Kidney (tissue), 14 donors: Measurements from ENCODE around the gene MAP6. TPM values are rescaled to one million over a fixed set of nuclear protein-coding genes. Genes with fewer than 3 reads are reported as not detected.
A peak's percentile ranks its signal among the peaks of the same experiment; 100 is the strongest.

Source experiments
- DNase-seq, 5 donors: peaks; one replicate each; pipeline ENCODE4 v3.0.0-alpha.2; 2013 to 2020
- FAIRE-seq: peaks from 2 replicates; lab custom pipeline; 2012; peaks lifted over from hg19 to GRCh38; lab: Jason Lieb, UNC
- H3K27ac ChIP-seq, 2 donors: one replicate each; pipeline ENCODE4 v1.7.0; 2013; ENCODE audit warnings: low read depth in 2 of 2, low read length in 2 of 2, inconsistent platforms in 1 of 2
- H3K27me3 ChIP-seq: one replicate; pipeline ENCODE4 v1.7.1; 2013; ENCODE audit warnings: low read length, inconsistent platforms; ENCODE audit not compliant: control insufficient read depth, insufficient read depth
- H3K36me3 ChIP-seq, 3 donors: one replicate each; pipeline versions ENCODE4 v1.7.0 to v1.7.1; 2013; ENCODE audit warnings: low read length in 3 of 3, control low read depth in 1 of 3, inconsistent platforms in 1 of 3; ENCODE audit not compliant: insufficient read depth in 3 of 3, control insufficient read depth in 2 of 3
- H3K4me1 ChIP-seq, 3 donors: one replicate each; pipeline versions ENCODE4 v1.7.0 to v1.7.1; 2013; ENCODE audit warnings: low read length in 3 of 3, inconsistent platforms in 1 of 3, low read depth in 1 of 3; ENCODE audit not compliant: control insufficient read depth in 2 of 3, insufficient read depth in 2 of 3
- H3K4me3 ChIP-seq, 3 donors: one replicate each; pipeline versions ENCODE4 v1.7.0 to v1.8.1; 2013; ENCODE audit warnings: low read length in 3 of 3, control low read depth in 1 of 3, inconsistent platforms in 1 of 3
- H3K9ac ChIP-seq, 3 donors: one replicate each; pipeline versions ENCODE4 v1.7.0 to v1.7.1; 2013; ENCODE audit warnings: low read length in 3 of 3, control low read depth in 1 of 3, inconsistent platforms in 1 of 3
- H3K9me3 ChIP-seq, 3 donors: one replicate each; pipeline versions ENCODE4 v1.7.0 to v1.7.1; 2013; ENCODE audit warnings: low read length in 3 of 3, control low read depth in 1 of 3, inconsistent platforms in 1 of 3; ENCODE audit not compliant: control insufficient read depth in 2 of 3, insufficient read depth in 1 of 3
- CTCF ChIP-seq: IDR thresholded peaks from 3 replicates; pipeline ENCODE4 v1.5.1; 2012; ENCODE audit warnings: mild to moderate bottlenecking, moderate library complexity, borderline replicate concordance; ENCODE audit not compliant: insufficient read depth; ENCODE audit errors: extremely low read depth
- intact Hi-C: fragments of 100-400 bp; cut with DNase I; formaldehyde crosslinking; loops from one replicate; pipeline ENCODE4 v1.11.1; 2022
- polyA plus RNA-seq: library from polyadenylated mRNA; stranded (reverse); fragments of 350-450 nt; fragmentation: Illumina TruSeq; extraction: RNeasy Lipid Tissue Mini Kit (QIAGEN cat#74804); gene quantifications from one replicate; pipeline ENCODE4 v1.2.3, GENCODE V29; 2014; ENCODE audit warnings: low read depth, low replicate concordance; ENCODE audit not compliant: insufficient read depth
- total RNA-seq: library from RNA; stranded (reverse); fragmentation: NEBNext Ultra II Directional; extraction: Animal tissue kit (Norgen Biotek cat#: 25700); gene quantifications from one replicate; pipeline ENCODE4 v1.2.1, GENCODE V29; 2021
- donor health status: control.
- donor health status: control.
- donor health status: control.
- donor health status: control.
- donor health status: control.
- donor health status: DM: yes; HTN: yes; CAD: no.
- donor health status: Normal renal cell carcinoma (clear cell type).

The MAP6 gene
- total and polyA plus RNA-seq, 2 donors from 2014 or later, result 7.7 to 21.3 TPM

- Histone ChIP-seq H3K4me1 (peaks cover 0 to 27% (median 20%) of the 10 kb centered on the region in 3 donors), H3K27me3 (no peaks in the 10 kb centered on the region), H3K27ac (peak overlapping the region; percentile 54 to 94), H3K9me3 (no peaks in the 10 kb centered on the region), H3K36me3 (peaks cover 0 to 5% (median 0%) of the 10 kb centered on the region in 3 donors), H3K9ac (peak overlapping the region in 2 of 3 donors; percentile 1 to 49), H3K4me3 (peak overlapping the region in 2 of 3 donors; percentile 1 to 42)
- intact Hi-C loops, result no loop called here
- DNase-seq (peak in 3 of 5 donors; percentile 67 to 94 (median 76)), FAIRE-seq (no peak)
- no peak for TF ChIP-seq CTCF
Measured at GRCh38 chr11:75558939-75559843, 109.6 kb downstream of the MAP6 start.

- intact Hi-C loops, result no loop called here
- TF ChIP-seq CTCF, result no peak
- peak in 2 of 5 donors; percentile 83 to 89 for DNase-seq
- Histone ChIP-seq H3K27me3 (no peaks in the 10 kb centered on the region), H3K4me1 (peaks cover 0 to 22% (median 15%) of the 10 kb centered on the region in 3 donors), H3K27ac (peak overlapping the region; percentile 54 to 94), H3K9me3 (no peaks in the 10 kb centered on the region), H3K36me3 (peaks cover 0 to 3% (median 0%) of the 10 kb centered on the region in 3 donors), H3K9ac (no peak overlapping the region), H3K4me3 (no peak overlapping the region)
- no peak for FAIRE-seq
Measured at GRCh38 chr11:75557666-75558494, 111.0 kb downstream of the MAP6 start.

- H3K9me3 ChIP-seq, result no peaks in the 10 kb centered on the region
- no peak for TF ChIP-seq CTCF
- no peak overlapping the region for H3K27ac ChIP-seq
- H3K4me1 ChIP-seq, result peaks cover 0 to 17% (median 15%) of the 10 kb centered on the region in 3 donors
- no peaks in the 10 kb centered on the region for H3K27me3 ChIP-seq
- intact Hi-C loops, result no loop called here
- H3K9ac ChIP-seq, result no peak overlapping the region
- no peaks in the 10 kb centered on the region for H3K36me3 ChIP-seq
- FAIRE-seq (no peak), DNase-seq (no peak)
- no peak overlapping the region for H3K4me3 ChIP-seq
Measured at GRCh38 chr11:75556275-75556674, 112.6 kb downstream of the MAP6 start.
